Lower leg skin (tissue), 4 donors: ENCODE results near the gene ATF7. TPM values are rescaled to one million over a fixed set of nuclear protein-coding genes. Genes with fewer than 3 reads are reported as not detected.

Source experiments
- DNase-seq, 2 donors: peaks; one replicate each; pipeline ENCODE4 v3.0.0-alpha.2; 2019; ENCODE audit warnings: low spot score in 2 of 2
- H3K4me3 ChIP-seq: fragments of 200-600 bp; sonication (generic); 2 replicates; pipeline ENCODE4 v1.5.1; 2017; ENCODE audit warnings: mild to moderate bottlenecking, low read depth; ENCODE audit not compliant: poor library complexity, severe bottlenecking
- POLR2A ChIP-seq, 2 donors: fragments of 450-650 bp; IDR thresholded peaks; one replicate each; pipeline ENCODE4 v1.6.1; 2016 to 2017; ENCODE audit warnings: antibody characterized with exemption in 2 of 2, mild to moderate bottlenecking in 1 of 2, moderate library complexity in 1 of 2
- WGBS, 2 donors: methylation state at CpG; one replicate each; pipeline ENCODE4 v1.1.5; 2018; 5-methylcytosine and 5-hydroxymethylcytosine counted together
- intact Hi-C: fragments of 100-400 bp; cut with DNase I; formaldehyde crosslinking; loops from one replicate; pipeline ENCODE4 v1.15.0; 2023; ENCODE audit warnings: low total_unique reads
- total RNA-seq, 4 donors: library from RNA; depleted of rRNA; stranded (reverse); fragments of >200 nt; gene quantifications; one replicate each; pipeline ENCODE4 v1.1.0, GENCODE V29; 2016
- TF ChIP-seq, protein P1 (sequence below), 3 donors: fragments of 450-650 bp; IDR thresholded peaks; one replicate each; pipeline ENCODE4 v1.5.1; 2016; ENCODE audit warnings: antibody characterized with exemption in 3 of 3, mild to moderate bottlenecking in 3 of 3, moderate library complexity in 2 of 3

The ATF7 gene
- total RNA-seq, 4 donors from 2014 or later: 25.1 to 34.4 (median 29.0) TPM

- H3K4me3 ChIP-seq: no peak overlapping the region
- no peak for DNase-seq
- TF ChIP-seq POLR2A (IDR thresholded peaks at IDR 0.05): no peak
- TF ChIP-seq, protein P1, sequence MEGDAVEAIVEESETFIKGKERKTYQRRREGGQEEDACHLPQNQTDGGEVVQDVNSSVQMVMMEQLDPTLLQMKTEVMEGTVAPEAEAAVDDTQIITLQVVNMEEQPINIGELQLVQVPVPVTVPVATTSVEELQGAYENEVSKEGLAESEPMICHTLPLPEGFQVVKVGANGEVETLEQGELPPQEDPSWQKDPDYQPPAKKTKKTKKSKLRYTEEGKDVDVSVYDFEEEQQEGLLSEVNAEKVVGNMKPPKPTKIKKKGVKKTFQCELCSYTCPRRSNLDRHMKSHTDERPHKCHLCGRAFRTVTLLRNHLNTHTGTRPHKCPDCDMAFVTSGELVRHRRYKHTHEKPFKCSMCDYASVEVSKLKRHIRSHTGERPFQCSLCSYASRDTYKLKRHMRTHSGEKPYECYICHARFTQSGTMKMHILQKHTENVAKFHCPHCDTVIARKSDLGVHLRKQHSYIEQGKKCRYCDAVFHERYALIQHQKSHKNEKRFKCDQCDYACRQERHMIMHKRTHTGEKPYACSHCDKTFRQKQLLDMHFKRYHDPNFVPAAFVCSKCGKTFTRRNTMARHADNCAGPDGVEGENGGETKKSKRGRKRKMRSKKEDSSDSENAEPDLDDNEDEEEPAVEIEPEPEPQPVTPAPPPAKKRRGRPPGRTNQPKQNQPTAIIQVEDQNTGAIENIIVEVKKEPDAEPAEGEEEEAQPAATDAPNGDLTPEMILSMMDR (IDR thresholded peaks at IDR 0.05): no peak
- 95 to 98% methylated on average over 2 of the region's 2 CpGs for WGBS, 2 donors
- intact Hi-C loops: no loop called here
Measured at GRCh38 chr12:53560912-53561589, 65.1 kb downstream of the ATF7 start.

DNA sequence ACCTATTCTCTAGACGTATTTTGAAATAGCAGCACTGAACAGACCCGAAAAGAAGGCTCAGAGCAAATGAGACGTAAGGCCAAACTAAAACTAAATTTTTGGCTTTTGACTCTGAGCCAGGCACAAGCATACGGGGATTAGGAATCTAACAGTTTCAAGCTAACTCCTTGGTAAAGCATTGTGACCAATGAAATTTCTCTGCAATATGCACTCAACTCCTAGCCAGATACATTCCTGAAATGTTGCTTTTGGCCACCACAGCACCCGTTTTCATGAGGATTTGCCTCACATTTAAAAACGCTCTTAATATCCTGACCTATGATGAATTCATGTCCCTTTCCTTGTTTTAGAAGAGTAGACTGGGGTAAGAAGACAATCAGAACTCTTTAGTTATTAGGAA lies 65.8 kb downstream of the ATF7 start:
- no peak for TF ChIP-seq POLR2A (IDR thresholded peaks at IDR 0.05)
- TF ChIP-seq, protein P1 (IDR thresholded peaks at IDR 0.05): no peak
- DNase-seq: no peak
- intact Hi-C loops: no loop called here
- no peak overlapping the region for H3K4me3 ChIP-seq
- 63 to 76% methylated on average over 6 of the region's 6 CpGs for WGBS, 2 donors

- H3K4me3 ChIP-seq: no peak overlapping the region
- WGBS, 2 donors: 97% methylated on average over 1 of the region's 1 CpG
- DNase-seq: no peak
- intact Hi-C loops: no loop called here
- no peak for TF ChIP-seq POLR2A (IDR thresholded peaks at IDR 0.05)
- TF ChIP-seq, protein P1 (IDR thresholded peaks at IDR 0.05): no peak
Measured at GRCh38 chr12:53558631-53559030, 67.6 kb downstream of the ATF7 start.

DNA sequence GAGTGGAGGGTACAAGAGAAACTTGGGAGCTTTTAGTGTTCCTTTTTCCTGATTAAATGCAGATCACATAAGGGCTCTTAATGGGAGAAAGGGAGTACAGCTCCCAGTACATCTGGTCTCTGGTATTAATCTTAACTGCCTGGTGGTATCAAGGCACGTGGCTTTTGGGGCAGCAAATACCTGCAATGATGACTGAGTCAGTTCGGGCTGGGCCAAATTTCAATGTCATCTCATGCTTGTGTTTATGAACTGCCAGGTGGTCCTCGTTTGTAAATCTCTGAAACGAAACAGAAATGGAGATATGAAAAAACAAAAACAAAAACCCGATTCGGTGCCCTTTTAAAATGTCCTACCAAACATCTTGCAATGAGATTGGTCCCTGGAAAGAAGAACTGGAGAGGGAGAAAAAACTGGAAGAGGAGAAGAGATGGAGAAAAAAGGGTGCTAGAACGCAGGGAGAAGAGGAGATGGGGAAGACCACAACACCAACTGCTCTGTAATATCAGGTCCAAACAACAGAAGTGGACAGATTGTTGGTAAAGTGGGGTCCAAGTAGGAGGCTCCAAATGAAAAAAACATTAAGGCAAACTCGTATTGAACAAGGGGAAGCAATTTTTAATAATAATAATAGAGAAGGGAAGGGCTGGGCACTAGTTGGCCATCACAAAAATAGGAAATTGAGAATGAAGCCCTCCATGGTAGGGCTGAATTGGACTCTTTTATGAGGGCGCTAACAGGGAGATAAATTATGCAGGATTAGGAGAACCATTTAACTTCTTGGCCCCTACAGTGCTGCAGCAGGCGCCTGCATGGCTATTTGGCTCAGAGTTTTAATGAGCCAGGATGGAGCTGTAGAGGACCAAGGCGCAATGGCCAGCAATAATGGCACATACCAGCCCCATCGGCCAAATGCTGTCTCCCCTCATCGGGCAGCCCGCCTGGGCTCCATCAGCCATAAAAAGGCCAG lies 73.5 kb downstream of the ATF7 start:
- intact Hi-C loops: no loop called here
- DNase-seq: no peak
- WGBS, 2 donors: 80 to 82% methylated on average over 14 of the region's 14 CpGs
- TF ChIP-seq POLR2A (IDR thresholded peaks at IDR 0.05): no peak
- TF ChIP-seq, protein P1 (IDR thresholded peaks at IDR 0.05): no peak
- no peak overlapping the region for H3K4me3 ChIP-seq

DNA sequence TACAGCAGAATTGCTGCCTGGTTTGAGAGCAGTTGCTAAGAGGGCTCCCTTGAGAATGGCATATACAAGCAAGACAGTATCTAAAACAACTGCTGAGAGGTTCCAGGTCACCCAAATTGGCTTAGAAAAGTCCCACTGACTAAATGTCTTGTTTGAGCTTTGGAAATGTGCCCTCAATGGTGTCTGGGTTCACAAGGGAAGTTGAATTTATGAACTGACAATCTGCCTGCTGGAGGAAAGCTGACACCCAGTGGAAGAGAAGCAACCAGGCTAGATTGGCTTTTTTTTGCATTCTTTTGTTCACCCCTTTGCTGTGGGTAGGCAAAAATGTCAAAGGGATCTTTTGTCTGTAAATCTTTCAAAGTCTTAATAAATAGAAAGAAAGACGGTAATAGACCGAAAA lies 74.3 kb downstream of the ATF7 start:
- intact Hi-C loops: no loop called here
- no peak for DNase-seq
- WGBS, 2 donors: 87% methylated on average over 2 of the region's 2 CpGs
- H3K4me3 ChIP-seq: no peak overlapping the region
- TF ChIP-seq, protein P1 (IDR thresholded peaks at IDR 0.05): no peak
- no peak for TF ChIP-seq POLR2A (IDR thresholded peaks at IDR 0.05)
